ENCODE data around the gene ING5.

DNA sequence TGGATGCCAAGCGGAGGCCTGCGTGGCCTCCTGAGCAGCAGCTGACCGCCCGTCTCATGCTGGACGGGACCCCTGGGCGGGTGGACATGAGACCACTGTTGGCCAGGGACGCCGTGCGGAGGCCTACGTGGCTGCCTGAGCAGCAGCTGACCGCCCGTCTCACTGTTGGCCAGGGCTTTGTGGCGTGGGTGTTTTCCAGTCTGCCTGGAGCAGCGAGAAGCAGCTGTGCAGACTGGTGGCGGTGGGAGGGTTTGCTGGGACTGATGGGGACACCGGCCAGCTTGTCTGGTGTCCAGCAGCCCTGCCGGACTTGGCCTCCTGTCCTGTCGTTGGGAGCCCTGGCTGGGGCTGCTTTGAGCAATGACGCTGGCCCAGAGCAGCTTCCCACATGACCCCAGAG, 26.8 kb downstream of the ING5 start:
- TF ChIP-seq, protein P1, sequence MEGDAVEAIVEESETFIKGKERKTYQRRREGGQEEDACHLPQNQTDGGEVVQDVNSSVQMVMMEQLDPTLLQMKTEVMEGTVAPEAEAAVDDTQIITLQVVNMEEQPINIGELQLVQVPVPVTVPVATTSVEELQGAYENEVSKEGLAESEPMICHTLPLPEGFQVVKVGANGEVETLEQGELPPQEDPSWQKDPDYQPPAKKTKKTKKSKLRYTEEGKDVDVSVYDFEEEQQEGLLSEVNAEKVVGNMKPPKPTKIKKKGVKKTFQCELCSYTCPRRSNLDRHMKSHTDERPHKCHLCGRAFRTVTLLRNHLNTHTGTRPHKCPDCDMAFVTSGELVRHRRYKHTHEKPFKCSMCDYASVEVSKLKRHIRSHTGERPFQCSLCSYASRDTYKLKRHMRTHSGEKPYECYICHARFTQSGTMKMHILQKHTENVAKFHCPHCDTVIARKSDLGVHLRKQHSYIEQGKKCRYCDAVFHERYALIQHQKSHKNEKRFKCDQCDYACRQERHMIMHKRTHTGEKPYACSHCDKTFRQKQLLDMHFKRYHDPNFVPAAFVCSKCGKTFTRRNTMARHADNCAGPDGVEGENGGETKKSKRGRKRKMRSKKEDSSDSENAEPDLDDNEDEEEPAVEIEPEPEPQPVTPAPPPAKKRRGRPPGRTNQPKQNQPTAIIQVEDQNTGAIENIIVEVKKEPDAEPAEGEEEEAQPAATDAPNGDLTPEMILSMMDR (IDR thresholded peaks at IDR 0.05): no peak
- no peak for TF ChIP-seq POLR2A (IDR thresholded peaks at IDR 0.05)

Data from transverse colon (tissue), 3 donors.